Ishikawa (cell line): ENCODE data around the gene ACMSD.

Experiments
- CEBPB ChIP-seq: IDR thresholded peaks from 2 replicates; pipeline ENCODE4 v1.6.1; 2012
- EP300 ChIP-seq: IDR thresholded peaks from 2 replicates; pipeline ENCODE4 v1.6.1; 2012; ENCODE audit warnings: borderline replicate concordance
- FOXM1 ChIP-seq: IDR thresholded peaks from 2 replicates; pipeline ENCODE4 v1.6.1; 2012; ENCODE audit warnings: low read depth, borderline replicate concordance
- NFIC ChIP-seq: IDR thresholded peaks from 2 replicates; pipeline ENCODE4 v1.6.1; 2012
- RAD21 ChIP-seq: IDR thresholded peaks from 2 replicates; pipeline ENCODE4 v1.6.1; 2012; ENCODE audit warnings: low read depth
- REST ChIP-seq: IDR thresholded peaks from 2 replicates; pipeline ENCODE4 v1.6.1; 2012; ENCODE audit warnings: low read depth, mild to moderate bottlenecking
- TAF1 ChIP-seq: IDR thresholded peaks from 2 replicates; pipeline ENCODE4 v1.6.1; 2012; ENCODE audit warnings: low read depth, mild to moderate bottlenecking
- TEAD4 ChIP-seq: IDR thresholded peaks from 2 replicates; pipeline ENCODE4 v1.6.1; 2012
- USF1 ChIP-seq: IDR thresholded peaks from 2 replicates; pipeline ENCODE4 v1.6.1; 2012

GRCh38 chr2:134944975-134945374, 106.6 kb downstream of the ACMSD start:
- TF ChIP-seq RAD21 = no peak
- no peak for TF ChIP-seq CEBPB
- no peak for TF ChIP-seq REST
- no peak for TF ChIP-seq NFIC
- no peak for TF ChIP-seq EP300
- TF ChIP-seq TEAD4 = no peak
- no peak for TF ChIP-seq USF1
- no peak for TF ChIP-seq FOXM1
- TF ChIP-seq TAF1 = no peak
